Measurements from ENCODE around the gene GLRA1.

DNA sequence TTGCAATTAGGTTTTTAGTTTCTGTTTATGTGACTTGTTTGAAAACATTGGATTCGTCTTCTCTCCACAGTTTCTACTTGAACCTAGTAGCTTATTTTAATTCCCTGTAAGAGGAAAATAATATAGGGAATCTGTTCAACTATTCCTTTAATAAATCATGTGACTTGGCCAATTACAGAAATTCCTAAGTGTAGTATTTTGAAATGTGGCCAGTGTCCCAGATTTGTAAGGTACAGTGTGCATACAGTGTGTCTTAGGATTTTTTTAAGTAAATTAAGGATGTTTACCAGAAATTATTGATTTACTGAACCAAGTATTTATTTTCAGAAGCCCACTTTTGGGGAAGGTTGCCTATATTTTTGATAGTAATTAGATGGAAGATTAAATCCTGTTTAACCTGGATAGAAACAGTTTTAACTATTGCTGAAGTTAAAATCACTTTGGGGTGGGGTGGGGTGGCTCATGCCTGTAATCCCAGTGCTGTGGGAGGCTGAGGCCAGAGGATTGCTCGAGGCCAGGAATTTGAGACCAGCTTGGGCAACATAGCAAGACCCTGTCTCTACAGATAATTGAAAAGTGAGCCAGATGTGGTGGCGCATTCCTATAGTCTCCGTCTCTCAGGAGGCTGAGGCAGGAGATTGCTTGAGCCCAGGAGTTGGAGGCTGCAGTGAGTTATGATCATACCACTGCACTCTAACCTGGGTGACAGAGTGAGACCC is 116.0 kb downstream of the GLRA1 start:
- TF ChIP-seq, protein P1, sequence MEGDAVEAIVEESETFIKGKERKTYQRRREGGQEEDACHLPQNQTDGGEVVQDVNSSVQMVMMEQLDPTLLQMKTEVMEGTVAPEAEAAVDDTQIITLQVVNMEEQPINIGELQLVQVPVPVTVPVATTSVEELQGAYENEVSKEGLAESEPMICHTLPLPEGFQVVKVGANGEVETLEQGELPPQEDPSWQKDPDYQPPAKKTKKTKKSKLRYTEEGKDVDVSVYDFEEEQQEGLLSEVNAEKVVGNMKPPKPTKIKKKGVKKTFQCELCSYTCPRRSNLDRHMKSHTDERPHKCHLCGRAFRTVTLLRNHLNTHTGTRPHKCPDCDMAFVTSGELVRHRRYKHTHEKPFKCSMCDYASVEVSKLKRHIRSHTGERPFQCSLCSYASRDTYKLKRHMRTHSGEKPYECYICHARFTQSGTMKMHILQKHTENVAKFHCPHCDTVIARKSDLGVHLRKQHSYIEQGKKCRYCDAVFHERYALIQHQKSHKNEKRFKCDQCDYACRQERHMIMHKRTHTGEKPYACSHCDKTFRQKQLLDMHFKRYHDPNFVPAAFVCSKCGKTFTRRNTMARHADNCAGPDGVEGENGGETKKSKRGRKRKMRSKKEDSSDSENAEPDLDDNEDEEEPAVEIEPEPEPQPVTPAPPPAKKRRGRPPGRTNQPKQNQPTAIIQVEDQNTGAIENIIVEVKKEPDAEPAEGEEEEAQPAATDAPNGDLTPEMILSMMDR (conservative IDR thresholded peaks at IDR 0.05), result no peak
- no peak for TF ChIP-seq ZFX (IDR thresholded peaks at IDR 0.05)
